Measurements from ENCODE around the gene CFAP46.

GRCh38 chr10:132809232-132810140 is 132.9 kb downstream of the CFAP46 start:
- TF ChIP-seq, protein P1, sequence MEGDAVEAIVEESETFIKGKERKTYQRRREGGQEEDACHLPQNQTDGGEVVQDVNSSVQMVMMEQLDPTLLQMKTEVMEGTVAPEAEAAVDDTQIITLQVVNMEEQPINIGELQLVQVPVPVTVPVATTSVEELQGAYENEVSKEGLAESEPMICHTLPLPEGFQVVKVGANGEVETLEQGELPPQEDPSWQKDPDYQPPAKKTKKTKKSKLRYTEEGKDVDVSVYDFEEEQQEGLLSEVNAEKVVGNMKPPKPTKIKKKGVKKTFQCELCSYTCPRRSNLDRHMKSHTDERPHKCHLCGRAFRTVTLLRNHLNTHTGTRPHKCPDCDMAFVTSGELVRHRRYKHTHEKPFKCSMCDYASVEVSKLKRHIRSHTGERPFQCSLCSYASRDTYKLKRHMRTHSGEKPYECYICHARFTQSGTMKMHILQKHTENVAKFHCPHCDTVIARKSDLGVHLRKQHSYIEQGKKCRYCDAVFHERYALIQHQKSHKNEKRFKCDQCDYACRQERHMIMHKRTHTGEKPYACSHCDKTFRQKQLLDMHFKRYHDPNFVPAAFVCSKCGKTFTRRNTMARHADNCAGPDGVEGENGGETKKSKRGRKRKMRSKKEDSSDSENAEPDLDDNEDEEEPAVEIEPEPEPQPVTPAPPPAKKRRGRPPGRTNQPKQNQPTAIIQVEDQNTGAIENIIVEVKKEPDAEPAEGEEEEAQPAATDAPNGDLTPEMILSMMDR (IDR thresholded peaks at IDR 0.05; ENCODE audit: low read depth, low read length, missing input control) = no peak
- TF ChIP-seq REST (IDR thresholded peaks at IDR 0.05) = no peak
- TF ChIP-seq YY1 (IDR thresholded peaks at IDR 0.05) = no peak
- no peak for TF ChIP-seq ZBTB33 (IDR thresholded peaks at IDR 0.05)
- no peak for TF ChIP-seq TAF1 (conservative IDR thresholded peaks at IDR 0.05)
- no peak for TF ChIP-seq RAD21 (IDR thresholded peaks at IDR 0.05)
- TF ChIP-seq, protein P2, sequence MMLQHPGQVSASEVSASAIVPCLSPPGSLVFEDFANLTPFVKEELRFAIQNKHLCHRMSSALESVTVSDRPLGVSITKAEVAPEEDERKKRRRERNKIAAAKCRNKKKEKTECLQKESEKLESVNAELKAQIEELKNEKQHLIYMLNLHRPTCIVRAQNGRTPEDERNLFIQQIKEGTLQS (IDR thresholded peaks at IDR 0.05) = no peak
- no peak for TF ChIP-seq FOXA1 (IDR thresholded peaks at IDR 0.05)

All from liver (tissue), 3 donors.